Dedifferentiated amniotic fluid mesenchymal stem cell (primary cell): ENCODE results near the gene HSPB2.
"Not testable (repeated sequence)": the region's sequence is repeated elsewhere in the genome, so short reads cannot be mapped to it uniquely, and the experiment has no call there.

Source experiments
- DNase-seq: peaks from one replicate; pipeline ENCODE4 v3.0.0-alpha.2; 2016; ENCODE audit errors: extremely low spot score

Gene HSPB2

GRCh38 chr11:111912535-111912934, at the start of gene HSPB2:
Gene HSPB2, plus strand, starts transcription at chr11:111912734. Its CDS starts 96 bp downstream, at chr11:111912830.
- no peak for DNase-seq

- no peak for DNase-seq
Observed at GRCh38 chr11:111870113-111870512, 42.4 kb upstream of the HSPB2 start.

- no peak for DNase-seq
Observed at GRCh38 chr11:111870522-111870885, 42.0 kb upstream of the HSPB2 start.

GRCh38 chr11:111870886-111871692, 41.4 kb upstream of the HSPB2 start, which contains the start of gene ALG9:
Gene ALG9, minus strand, starts transcription at chr11:111871581. Its CDS starts 99 bp downstream, at chr11:111871482.
- DNase-seq: peak; percentile 60

- DNase-seq: no peak
Observed at GRCh38 chr11:111871693-111872161, 40.8 kb upstream of the HSPB2 start.

- DNase-seq: no peak
Observed at GRCh38 chr11:111878385-111878848, 34.1 kb upstream of the HSPB2 start.

GRCh38 chr11:111878849-111879636, 33.5 kb upstream of the HSPB2 start, which contains the start of the genes CFAP68 and FDXACB1:
Gene CFAP68, plus strand, starts transcription at chr11:111879541. Its CDS starts 20 bp downstream, at chr11:111879561.
Gene FDXACB1, minus strand, starts transcription at chr11:111879165. Its CDS starts 33 bp downstream, at chr11:111879132.
- peak; percentile 98 for DNase-seq

- DNase-seq: no peak
Observed at GRCh38 chr11:111879637-111879960, 32.9 kb upstream of the HSPB2 start.

- DNase-seq: no peak
Observed at GRCh38 chr11:111882202-111882601, 30.3 kb upstream of the HSPB2 start.

GRCh38 chr11:111885053-111885452, 27.5 kb upstream of the HSPB2 start:
- DNase-seq: not testable (repeated sequence)

- DNase-seq: no peak
Observed at GRCh38 chr11:111886032-111886431, 26.5 kb upstream of the HSPB2 start.

- DNase-seq: no peak
Observed at GRCh38 chr11:111886844-111887243, 25.7 kb upstream of the HSPB2 start.

- peak; percentile 68 for DNase-seq
Observed at GRCh38 chr11:111905411-111905810, 7.1 kb upstream of the HSPB2 start.

GRCh38 chr11:111906680-111907079, 5.9 kb upstream of the HSPB2 start:
- no peak for DNase-seq

GRCh38 chr11:111908639-111909305, 3.8 kb upstream of the HSPB2 start:
- no peak for DNase-seq

GRCh38 chr11:111909378-111909777, 3.2 kb upstream of the HSPB2 start:
- DNase-seq: no peak

GRCh38 chr11:111910676-111911562, 1.6 kb upstream of the HSPB2 start:
- DNase-seq: no peak

- peak; percentile 95 for DNase-seq
Observed at GRCh38 chr11:111911563-111912401, 752 bp upstream of the HSPB2 start, which contains the start of gene CRYAB. Gene CRYAB, minus strand, starts transcription at chr11:111911770. Its CDS starts 46 bp downstream, at chr11:111911724.

GRCh38 chr11:111913031-111913861, 712 bp downstream of the HSPB2 start:
- DNase-seq: no peak
